ENCODE measurements around the gene BRIP1. TPM values are rescaled to one million over a fixed set of nuclear protein-coding genes. Genes with fewer than 3 reads are reported as not detected.

BRIP1 gene
- total and polyA plus RNA-seq, 9 of the 15 experiments (the other 6 are each of a cell fraction or from before 2014, with no cell fraction given): 2.4 to 17.5 (median 11.2) TPM

GRCh38 chr17:61774724-61775123 lies 88.6 kb downstream of the BRIP1 start:
- H3K36me3 ChIP-seq (ENCODE audit: control insufficient read depth, insufficient read depth, low read length): 0 out of 3 replicates have a peak, but pooled peaks cover 8% of the 10 kb centered on the region
- H3K4me3 ChIP-seq: no peak overlapping the region
- POLR2A ChIA-PET: no interaction called here
- H4K20me1 ChIP-seq (replicated peaks; ENCODE audit: control insufficient read depth, insufficient read depth, low read length): no peaks in the 10 kb centered on the region
- DNase-seq (ENCODE audit: extremely low read depth in 1 of 4, low spot score in 3 of 4) (no peak), FAIRE-seq (no peak), ATAC-seq (no peak)
- no peaks in the 10 kb centered on the region for H3K79me2 ChIP-seq (ENCODE audit: control insufficient read depth, insufficient read depth, low read length)
- no peaks in the 10 kb centered on the region for H3K4me1 ChIP-seq (replicated peaks in 1 of 2; ENCODE audit: control insufficient read depth in 2 of 2, insufficient read depth in 2 of 2, low read length in 2 of 2)
- CTCF ChIA-PET (ENCODE audit: low intra/inter-chr PET ratio): no interaction called here
- no peaks in the 10 kb centered on the region; the same call in 1 of the 2 replicates for H3K9me3 ChIP-seq (replicated peaks; ENCODE audit: control insufficient read depth, insufficient read depth, low read depth, low read length)
- no peak overlapping the region for H3K9ac ChIP-seq (ENCODE audit: insufficient read depth in 1 of 2, low read depth in 2 of 2, low read length in 2 of 2)
- H3K27me3 ChIP-seq (ENCODE audit: control insufficient read depth in 2 of 2, insufficient read depth in 2 of 2, low read length in 2 of 2): no peaks in the 10 kb centered on the region
- BruUV-seq (replicated peaks): no TSS peak
- no peak overlapping the region for H3K27ac ChIP-seq (ENCODE audit: extremely low read depth, low read depth, low read length)
- no peaks in the 10 kb centered on the region for H3K9me1 ChIP-seq (ENCODE audit: control insufficient read depth, insufficient read depth, low read length)
- no peak overlapping the region for H3K4me2 ChIP-seq (ENCODE audit: insufficient read depth, low read length)
- in situ Hi-C loops (cut with MboI) (no loop called here), intact Hi-C loops (cut with micrococcal nuclease) (no loop called here)
- H2AFZ ChIP-seq (ENCODE audit: low read depth, low read length): no peak overlapping the region
- 98% methylated on average over 2 of the region's 2 CpGs for WGBS (ENCODE audit: insufficient coverage, low coverage, missing lambda C conversion rate)
- TF ChIP-seq ZBTB11 (CRISPR knock-in tag; IDR thresholded peaks at IDR 0.05) (peak in 1 of 3 experiments; percentile 79; a peak in 2 of 6 replicates), TSHZ1 (CRISPR knock-in tag; IDR thresholded peaks at IDR 0.05) (no peak)
